Activated naive CD8-positive, alpha-beta T cell treated with anti-CD3 and anti-CD28 coated beads, Interleukin-2, amount 10 ng/mL, durations not matched to agents 7 days and 5 days (primary cell): ENCODE results near the gene ATP2C2. TPM values are rescaled to one million over a fixed set of nuclear protein-coding genes. Genes with fewer than 3 reads are reported as not detected.
"Not testable (repeated sequence)": the region's sequence is repeated elsewhere in the genome, so short reads cannot be mapped to it uniquely, and the experiment has no call there.

Experiments
- ATAC-seq: fragments of 150-1000 bp; cut with Tn5 transposase; one replicate; pipeline ENCODE4 v1.10.0; 2021; ENCODE audit warnings: low read depth, moderate library complexity
- POLR2A ChIA-PET: fragments of 350-600 bp; sonication (Branson Sonifier 250); formaldehyde crosslinking; loops from one replicate; lab custom pipeline; 2021; ENCODE audit warnings: antibody characterized with exemption; lab: Charles Lee
- DNase-seq: peaks from one replicate; pipeline ENCODE4 v3.0.0; 2021
- H3K27ac Mint-ChIP-seq: one replicate; pipeline ENCODE4 v1.8.0; 2022; ENCODE audit warnings: mild to moderate bottlenecking, mixed read lengths
- H3K27me3 Mint-ChIP-seq: one replicate; pipeline ENCODE4 v1.8.0; 2022; ENCODE audit warnings: mild to moderate bottlenecking, moderate library complexity, mixed read lengths
- H3K36me3 Mint-ChIP-seq: one replicate; pipeline ENCODE4 v1.8.0; 2021; ENCODE audit warnings: mild to moderate bottlenecking, mixed read lengths
- H3K4me1 Mint-ChIP-seq: one replicate; pipeline ENCODE4 v1.8.0; 2021; ENCODE audit warnings: mixed read lengths
- H3K4me3 Mint-ChIP-seq: one replicate; pipeline ENCODE4 v1.8.0; 2022; ENCODE audit warnings: mild to moderate bottlenecking, moderate library complexity, mixed read lengths
- H3K9me3 Mint-ChIP-seq: one replicate; pipeline ENCODE4 v1.8.0; 2021; ENCODE audit warnings: mixed read lengths
- total RNA-seq, 2 experiments: library from RNA; stranded (reverse); gene quantifications; one replicate each; pipeline ENCODE4 v1.2.3, GENCODE V29; 2021

Gene ATP2C2
- total RNA-seq, 2 experiments from 2014 or later = not detected

DNA sequence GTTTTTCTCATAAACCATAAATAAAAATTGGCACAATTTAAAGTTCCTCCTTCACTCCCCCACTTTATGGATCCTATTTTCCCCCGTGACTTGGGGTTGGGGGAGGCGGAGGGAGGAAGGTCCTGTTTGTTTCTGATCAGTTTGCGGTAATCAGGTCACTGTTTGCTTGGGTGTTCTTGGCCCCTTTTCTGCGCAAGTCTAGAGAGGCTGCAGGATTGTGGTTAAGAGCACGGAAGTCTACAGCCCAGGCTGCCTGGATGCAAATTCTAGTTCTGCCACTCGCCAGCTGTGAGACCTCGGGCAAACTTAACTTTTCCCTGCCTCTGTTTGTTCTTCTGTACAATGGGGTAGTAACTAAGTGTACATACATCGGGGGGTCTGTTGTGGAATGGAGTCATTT lies 12.1 kb downstream of the ATP2C2 start:
- Mint-ChIP-seq H3K36me3 (peaks cover 2% of the 10 kb centered on the region), H3K9me3 (peaks cover 5% of the 10 kb centered on the region), H3K27ac (no peak overlapping the region), H3K4me1 (peaks cover 5% of the 10 kb centered on the region), H3K4me3 (no peak overlapping the region), H3K27me3 (peaks cover 27% of the 10 kb centered on the region)
- POLR2A ChIA-PET = no interaction called here
- ATAC-seq (no peak), DNase-seq (no peak)

DNA sequence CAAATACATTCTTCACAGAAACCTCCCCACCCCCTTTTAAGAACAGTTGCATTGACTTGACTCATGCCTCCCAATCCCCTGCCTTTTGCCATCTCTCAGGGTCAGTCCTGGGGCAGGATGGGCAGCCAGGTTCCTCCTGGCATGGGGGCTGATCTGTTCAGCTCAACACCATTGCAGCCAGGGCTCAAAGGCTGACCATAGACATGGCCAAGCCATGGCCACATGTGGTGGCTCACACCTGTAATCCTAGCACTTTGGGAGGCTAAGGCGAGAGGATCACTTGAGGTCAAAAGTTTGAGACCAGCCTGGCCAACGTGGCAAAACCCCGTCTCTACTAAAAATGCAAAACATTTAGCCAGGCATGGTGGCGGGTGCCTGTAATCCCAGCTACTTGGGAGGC lies 14.1 kb downstream of the ATP2C2 start:
- peaks cover 2% of the 10 kb centered on the region for H3K36me3 Mint-ChIP-seq
- H3K9me3 Mint-ChIP-seq = peaks cover 8% of the 10 kb centered on the region
- no peak overlapping the region for H3K27ac Mint-ChIP-seq
- DNase-seq = no peak
- no peak for ATAC-seq
- H3K27me3 Mint-ChIP-seq = peaks cover 21% of the 10 kb centered on the region
- peaks cover 5% of the 10 kb centered on the region for H3K4me1 Mint-ChIP-seq
- H3K4me3 Mint-ChIP-seq = no peak overlapping the region
- POLR2A ChIA-PET = no interaction called here

DNA sequence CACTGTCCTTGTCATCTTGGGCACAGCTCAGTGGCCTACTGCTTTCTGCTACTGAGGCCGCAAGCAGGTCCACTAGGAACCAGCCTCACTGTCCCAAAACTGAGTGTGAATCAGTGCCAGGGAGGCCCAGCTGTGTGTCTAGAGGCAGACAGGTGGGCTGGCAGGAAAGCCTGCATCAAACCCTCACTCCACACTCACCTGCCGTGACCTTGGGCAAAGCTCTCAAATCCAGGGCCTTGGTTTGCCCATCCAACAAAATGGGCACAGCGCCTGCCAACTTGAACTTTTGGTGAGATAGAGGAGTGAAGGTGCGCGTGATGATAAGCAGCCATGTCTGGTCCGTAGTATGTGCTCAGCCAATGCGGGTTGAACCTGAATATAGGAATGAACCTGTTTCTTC lies 14.8 kb downstream of the ATP2C2 start:
- POLR2A ChIA-PET = no interaction called here
- peaks cover 8% of the 10 kb centered on the region for H3K9me3 Mint-ChIP-seq
- peaks cover 16% of the 10 kb centered on the region for H3K27me3 Mint-ChIP-seq
- peaks cover 2% of the 10 kb centered on the region for H3K36me3 Mint-ChIP-seq
- no peak overlapping the region for H3K4me3 Mint-ChIP-seq
- DNase-seq (no peak), ATAC-seq (no peak)
- peaks cover 5% of the 10 kb centered on the region for H3K4me1 Mint-ChIP-seq
- no peak overlapping the region for H3K27ac Mint-ChIP-seq

DNA sequence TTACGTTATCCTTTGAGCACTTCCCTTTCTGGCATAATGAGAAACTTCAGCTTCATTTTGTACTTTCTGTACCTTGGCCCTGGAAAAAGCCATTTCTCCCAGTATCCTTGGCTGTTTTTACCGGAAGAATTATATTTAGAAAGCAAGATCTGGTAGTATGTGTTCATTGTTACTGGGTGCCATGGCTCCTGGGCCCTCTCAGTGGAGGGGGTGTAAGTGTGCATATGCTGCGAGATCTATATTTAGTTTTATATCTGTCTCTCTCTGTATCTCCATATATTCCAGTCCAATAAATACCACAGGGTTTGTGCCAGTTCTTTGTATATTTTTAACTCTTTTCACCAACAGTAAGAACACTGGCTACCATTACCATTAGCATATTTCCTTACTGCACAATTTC lies 17.7 kb downstream of the ATP2C2 start:
- no peak overlapping the region for H3K4me3 Mint-ChIP-seq
- H3K9me3 Mint-ChIP-seq = peaks cover 8% of the 10 kb centered on the region
- no peak for DNase-seq
- no peaks in the 10 kb centered on the region for H3K4me1 Mint-ChIP-seq
- no peak overlapping the region for H3K27ac Mint-ChIP-seq
- peaks cover under 1% of the 10 kb centered on the region for H3K27me3 Mint-ChIP-seq
- H3K36me3 Mint-ChIP-seq = peaks cover 2% of the 10 kb centered on the region
- ATAC-seq = no peak
- POLR2A ChIA-PET = no interaction called here

DNA sequence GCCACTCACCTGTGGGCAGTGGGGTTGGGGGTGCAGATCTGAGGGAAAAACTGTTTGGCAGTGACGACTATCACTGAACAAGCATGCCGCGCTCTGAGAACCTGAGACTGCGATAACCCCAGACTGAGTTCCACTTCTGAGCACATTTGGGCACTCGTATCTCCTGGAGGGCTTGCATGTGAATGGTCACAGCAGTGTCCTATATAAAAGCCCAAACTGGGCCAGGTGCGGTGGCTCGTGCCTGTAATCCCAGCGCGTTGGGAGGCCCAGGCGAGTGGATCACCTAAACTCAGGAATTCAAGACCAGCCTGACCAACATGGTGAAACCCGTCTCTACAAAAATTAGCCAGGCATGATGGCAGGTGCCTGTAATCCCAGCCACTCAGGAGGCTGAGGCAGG lies 18.7 kb downstream of the ATP2C2 start:
- ATAC-seq (no peak), DNase-seq (no peak)
- Mint-ChIP-seq H3K9me3 (peaks cover 8% of the 10 kb centered on the region), H3K27ac (no peak overlapping the region), H3K4me3 (no peak overlapping the region), H3K36me3 (peaks cover 2% of the 10 kb centered on the region), H3K27me3 (peaks cover 4% of the 10 kb centered on the region), H3K4me1 (no peaks in the 10 kb centered on the region)
- POLR2A ChIA-PET = no interaction called here

DNA sequence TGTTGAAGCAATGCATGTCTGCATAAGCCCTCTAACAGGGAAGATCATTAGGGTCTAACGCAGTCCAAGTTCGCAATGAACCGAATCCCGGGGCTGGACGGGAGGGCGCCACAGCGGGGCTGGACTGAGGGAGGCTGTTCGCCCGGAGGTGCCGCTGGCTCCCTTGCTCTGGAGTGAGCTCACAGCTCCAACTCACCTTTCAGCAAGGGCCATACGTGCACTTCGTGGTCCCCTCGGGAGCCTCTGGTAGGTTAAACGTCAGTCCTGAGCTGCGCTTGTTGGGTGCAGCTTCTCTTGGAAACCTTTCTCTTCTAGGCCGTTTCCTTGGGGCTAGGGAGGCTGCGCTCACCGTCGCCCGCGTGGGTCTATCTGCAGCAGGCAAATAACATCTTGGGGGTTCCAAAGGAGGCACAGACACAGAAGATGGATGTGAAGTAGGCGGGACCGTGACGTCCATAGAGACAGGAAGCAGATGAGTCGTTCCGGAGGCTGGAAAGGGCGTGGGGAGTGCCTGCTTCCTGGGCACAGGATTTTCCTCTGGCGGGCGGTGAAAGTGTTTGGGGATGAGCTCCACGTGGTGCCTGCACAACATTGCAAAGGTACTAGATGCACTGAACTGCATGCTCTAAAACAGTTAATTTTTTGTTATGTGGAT lies 21.9 kb downstream of the ATP2C2 start:
- Mint-ChIP-seq H3K4me3 (no peak overlapping the region), H3K4me1 (no peaks in the 10 kb centered on the region), H3K27me3 (peaks cover 8% of the 10 kb centered on the region), H3K9me3 (peaks cover 3% of the 10 kb centered on the region), H3K27ac (no peak overlapping the region), H3K36me3 (no peaks in the 10 kb centered on the region)
- no peak for DNase-seq
- ATAC-seq = no peak
- POLR2A ChIA-PET = no interaction called here

DNA sequence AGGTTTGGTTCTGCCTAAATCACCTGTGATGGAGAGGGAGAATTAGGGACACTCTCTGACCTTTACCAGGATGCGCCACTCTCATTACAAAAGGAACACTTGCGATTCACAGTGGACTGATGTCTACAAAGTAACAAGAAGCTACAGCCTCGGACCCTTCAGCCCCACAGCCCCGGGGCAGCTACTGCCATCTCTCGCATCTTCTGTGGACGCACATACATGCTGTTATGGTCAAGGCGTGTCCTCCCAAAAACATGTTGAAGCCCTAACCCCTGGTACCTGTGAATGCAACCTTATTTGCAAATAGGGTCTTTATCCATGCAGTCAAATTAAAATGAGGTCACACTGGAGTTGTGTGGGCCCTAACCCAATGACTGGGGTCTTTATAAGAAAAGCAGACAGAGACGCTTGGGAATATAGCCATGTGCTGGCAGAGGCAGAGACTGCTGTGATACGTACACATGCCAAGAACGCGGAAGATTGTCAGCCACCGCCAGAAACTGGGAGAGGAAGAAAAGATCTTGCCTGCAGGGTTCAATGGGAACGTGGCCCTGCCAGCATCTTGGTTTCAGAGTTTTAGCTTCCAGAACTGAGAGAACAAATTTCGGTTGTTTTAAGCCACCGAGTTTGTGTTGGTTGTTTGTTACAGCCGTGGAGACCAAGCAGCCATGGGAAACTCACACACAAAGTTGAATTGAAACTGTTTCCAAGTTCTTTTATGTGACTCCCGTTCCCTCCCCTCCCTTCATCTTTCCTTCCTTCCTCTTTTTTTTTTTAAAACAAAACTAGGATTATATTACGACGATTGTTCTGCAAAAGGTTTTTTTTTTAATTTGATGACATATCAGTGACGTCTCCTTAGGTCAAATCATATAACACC lies 23.1 kb downstream of the ATP2C2 start:
- Mint-ChIP-seq H3K27me3 (peaks cover 9% of the 10 kb centered on the region), H3K4me3 (no peak overlapping the region), H3K4me1 (no peaks in the 10 kb centered on the region), H3K9me3 (peaks cover under 1% of the 10 kb centered on the region), H3K27ac (no peak overlapping the region), H3K36me3 (no peaks in the 10 kb centered on the region)
- no peak for DNase-seq
- ATAC-seq = no peak
- POLR2A ChIA-PET = no interaction called here

DNA sequence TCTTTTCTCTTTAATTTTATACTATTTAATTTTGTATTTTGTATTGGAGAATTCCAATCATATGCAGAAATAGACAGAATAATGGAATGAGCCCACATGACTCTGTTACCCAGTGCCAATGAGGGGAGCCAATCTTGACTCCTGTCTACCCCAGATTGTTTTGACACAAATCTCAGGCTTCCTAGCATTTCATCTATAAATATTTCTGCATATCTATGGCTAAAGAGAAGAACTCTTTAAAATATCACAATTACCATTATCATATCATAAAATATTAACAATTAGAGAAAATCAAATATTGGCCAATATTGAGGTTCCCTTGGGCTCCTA lies 23.7 kb downstream of the ATP2C2 start:
- no peak overlapping the region for H3K27ac Mint-ChIP-seq
- H3K36me3 Mint-ChIP-seq = no peaks in the 10 kb centered on the region
- H3K4me3 Mint-ChIP-seq = no peak overlapping the region
- H3K9me3 Mint-ChIP-seq = no peaks in the 10 kb centered on the region
- peaks cover 9% of the 10 kb centered on the region for H3K27me3 Mint-ChIP-seq
- POLR2A ChIA-PET = no interaction called here
- ATAC-seq (no peak), DNase-seq (no peak)
- no peaks in the 10 kb centered on the region for H3K4me1 Mint-ChIP-seq

DNA sequence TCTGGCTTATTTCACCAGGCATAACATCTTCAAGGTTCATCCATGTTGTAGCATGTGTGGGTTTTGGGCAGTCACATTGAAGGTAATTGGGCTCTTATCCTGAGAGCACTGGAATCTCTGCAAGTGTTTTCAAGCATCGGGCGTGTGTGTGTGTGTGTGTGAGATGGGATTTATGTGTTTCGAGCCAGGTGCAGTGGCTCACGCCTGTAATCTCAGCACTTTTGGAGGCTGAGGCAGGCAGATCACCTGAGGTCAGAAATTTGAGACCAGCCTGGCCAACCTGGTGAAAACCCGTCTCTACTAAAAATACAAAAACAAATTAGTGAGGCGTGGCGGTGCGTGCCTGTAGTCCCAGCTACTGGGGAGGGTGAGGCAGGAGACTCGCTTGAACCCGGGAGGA lies 27.7 kb downstream of the ATP2C2 start:
- POLR2A ChIA-PET, H3K36me3 Mint-ChIP-seq, H3K4me1 Mint-ChIP-seq, H3K9me3 Mint-ChIP-seq, H3K27ac Mint-ChIP-seq, DNase-seq, H3K4me3 Mint-ChIP-seq, ATAC-seq: not testable (repeated sequence)
- peaks cover 32% of the 10 kb centered on the region for H3K27me3 Mint-ChIP-seq

DNA sequence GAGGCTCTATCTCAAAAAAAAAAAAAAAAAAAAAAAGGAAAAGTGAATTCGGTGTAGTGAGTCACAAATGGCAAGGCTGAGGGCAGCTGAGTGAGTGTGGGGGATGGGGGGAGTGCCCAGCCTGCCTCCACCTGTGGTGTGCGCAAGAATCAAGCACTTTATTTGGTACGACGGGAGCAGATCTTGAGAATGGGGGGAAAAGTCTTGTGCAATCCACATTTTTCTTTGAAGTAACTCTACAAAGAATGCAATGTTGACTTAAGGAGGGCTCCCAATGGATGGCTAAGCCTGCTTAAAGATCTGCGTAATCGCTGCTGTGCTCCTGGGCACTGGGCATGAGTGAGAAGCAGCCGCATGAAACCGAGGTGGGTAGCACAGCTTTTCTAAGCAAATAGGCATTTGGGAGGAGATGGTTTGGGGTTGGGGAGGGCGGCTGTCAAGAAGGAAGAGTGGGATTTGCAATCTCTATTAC lies 28.2 kb downstream of the ATP2C2 start:
- POLR2A ChIA-PET = no interaction called here
- H3K4me1 Mint-ChIP-seq = no peaks in the 10 kb centered on the region
- H3K9me3 Mint-ChIP-seq = no peaks in the 10 kb centered on the region
- H3K27ac Mint-ChIP-seq = no peak overlapping the region
- ATAC-seq = no peak
- no peak overlapping the region for H3K4me3 Mint-ChIP-seq
- peaks cover 29% of the 10 kb centered on the region for H3K27me3 Mint-ChIP-seq
- no peaks in the 10 kb centered on the region for H3K36me3 Mint-ChIP-seq
- no peak for DNase-seq

DNA sequence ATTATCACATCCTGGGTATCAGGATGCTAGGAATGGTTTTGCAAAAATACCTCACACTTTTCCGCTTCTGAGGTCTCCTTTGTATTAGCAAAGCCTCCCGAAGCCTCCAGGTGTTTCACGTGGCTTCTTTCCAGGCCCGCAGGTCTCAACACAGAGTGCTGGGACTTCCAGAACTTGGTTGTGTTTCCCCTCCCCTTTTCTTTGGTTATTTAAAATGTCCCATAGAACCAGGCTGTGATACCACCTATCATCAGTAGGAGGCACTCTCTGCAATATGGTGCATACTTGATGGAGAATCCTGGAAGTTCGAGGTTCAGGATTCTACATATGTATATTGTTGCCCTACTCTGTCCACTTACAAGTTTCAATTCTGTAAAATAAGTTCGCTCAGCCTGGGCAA lies 28.8 kb downstream of the ATP2C2 start:
- DNase-seq (no peak), ATAC-seq (no peak)
- POLR2A ChIA-PET = no interaction called here
- H3K9me3 Mint-ChIP-seq = no peaks in the 10 kb centered on the region
- H3K27me3 Mint-ChIP-seq = peaks cover 34% of the 10 kb centered on the region
- no peak overlapping the region for H3K27ac Mint-ChIP-seq
- H3K4me3 Mint-ChIP-seq = no peak overlapping the region
- H3K36me3 Mint-ChIP-seq = no peaks in the 10 kb centered on the region
- H3K4me1 Mint-ChIP-seq = no peaks in the 10 kb centered on the region

DNA sequence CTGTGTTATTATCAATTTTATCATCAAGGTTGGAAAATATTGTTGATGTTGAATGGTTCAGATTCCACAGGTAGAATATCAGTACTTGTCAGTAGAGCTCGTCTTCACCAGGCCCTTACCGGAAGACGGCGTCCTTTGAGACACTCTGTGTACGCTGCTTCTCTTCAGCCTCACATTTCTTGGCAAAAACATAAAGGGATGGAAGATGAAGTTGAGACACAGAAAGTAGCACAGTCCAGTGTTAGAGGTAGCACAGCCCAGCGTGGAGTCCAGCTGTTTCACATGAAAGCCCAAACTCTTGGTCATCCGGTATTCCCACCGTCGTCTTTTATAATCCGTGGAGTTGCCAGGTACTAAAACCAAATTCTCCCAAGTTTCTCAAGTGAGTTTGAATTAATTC lies 30.4 kb downstream of the ATP2C2 start:
- Mint-ChIP-seq H3K27ac (no peak overlapping the region), H3K4me3 (no peak overlapping the region), H3K9me3 (no peaks in the 10 kb centered on the region), H3K36me3 (no peaks in the 10 kb centered on the region), H3K4me1 (no peaks in the 10 kb centered on the region), H3K27me3 (peaks cover 42% of the 10 kb centered on the region)
- DNase-seq (no peak), ATAC-seq (no peak)
- POLR2A ChIA-PET = no interaction called here

DNA sequence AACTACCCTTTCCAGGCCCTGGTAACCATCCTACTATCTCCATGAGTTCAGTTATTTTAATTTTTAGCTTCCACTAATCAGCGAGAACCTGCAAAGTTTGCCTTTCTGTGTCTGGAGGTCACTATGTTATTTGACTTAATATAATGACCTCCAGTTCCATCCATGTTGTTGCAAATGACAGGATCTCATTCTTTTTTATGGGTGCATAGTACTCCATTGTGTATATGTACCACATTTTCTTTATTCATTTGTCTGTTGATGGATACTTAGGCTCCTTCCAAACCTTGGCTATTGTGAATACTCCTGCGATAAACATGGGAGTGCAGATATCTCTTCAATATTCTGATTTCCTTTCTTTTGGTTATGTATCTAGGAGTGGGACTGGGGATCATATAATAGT lies 31.6 kb downstream of the ATP2C2 start:
- H3K9me3 Mint-ChIP-seq, DNase-seq, POLR2A ChIA-PET, H3K4me1 Mint-ChIP-seq, H3K27ac Mint-ChIP-seq, ATAC-seq, H3K36me3 Mint-ChIP-seq, H3K4me3 Mint-ChIP-seq: not testable (repeated sequence)
- H3K27me3 Mint-ChIP-seq = peaks cover 46% of the 10 kb centered on the region

DNA sequence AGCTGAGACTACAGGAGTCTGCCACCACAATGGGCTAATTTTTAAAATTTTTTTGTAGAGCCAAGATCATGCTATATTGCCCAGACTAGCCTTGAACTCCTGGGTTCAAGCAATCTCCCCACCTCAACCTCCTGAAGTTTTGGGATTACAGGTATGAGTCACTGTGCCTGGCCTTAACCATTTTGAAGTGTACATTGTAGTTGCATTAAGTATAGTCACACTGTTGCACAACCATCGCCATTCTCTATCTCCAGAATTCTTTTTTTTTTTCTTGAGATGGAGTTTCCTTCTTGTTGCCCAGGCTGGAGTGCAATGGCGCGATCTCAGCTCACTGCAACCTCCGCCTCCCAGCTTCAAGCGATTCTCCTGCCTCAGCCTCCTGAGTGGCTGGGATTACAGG lies 35.1 kb downstream of the ATP2C2 start:
- ATAC-seq, H3K4me1 Mint-ChIP-seq, DNase-seq, H3K36me3 Mint-ChIP-seq, POLR2A ChIA-PET, H3K4me3 Mint-ChIP-seq, H3K27ac Mint-ChIP-seq, H3K9me3 Mint-ChIP-seq: not testable (repeated sequence)
- peaks cover 47% of the 10 kb centered on the region for H3K27me3 Mint-ChIP-seq
